HL-60 (cell line): ENCODE results near the gene HPF1.

Experiments
- DNase-seq, 2 experiments: peaks; one replicate each; pipeline ENCODE4 v3.0.0-alpha.2; 2010 to 2020; ENCODE audit warnings: low read depth in 1 of 2, low spot score in 1 of 2
- H3K27ac ChIP-seq: fragments of 250-450 bp; sonication (Bioruptor Pico); replicated peaks from 2 replicates; pipeline ENCODE4 v1.5.1; 2020; ENCODE audit warnings: mild to moderate bottlenecking, moderate library complexity
- H3K27me3 ChIP-seq: fragments of 250-450 bp; sonication (Bioruptor Pico); 2 replicates; pipeline ENCODE4 v1.5.1; 2021; ENCODE audit warnings: mild to moderate bottlenecking, moderate library complexity; ENCODE audit not compliant: insufficient read depth, poor library complexity, severe bottlenecking
- H3K4me3 ChIP-seq: replicated peaks from 2 replicates; pipeline ENCODE4 v1.5.1; 2011; ENCODE audit warnings: mild to moderate bottlenecking, control low read depth, low read length; ENCODE audit not compliant: insufficient read depth
- CTCF ChIP-seq: IDR thresholded peaks from one replicate; pipeline ENCODE4 v1.5.1; 2011; ENCODE audit warnings: low read length, control low read depth, inconsistent platforms; ENCODE audit not compliant: insufficient read depth
- GABPA ChIP-seq: IDR thresholded peaks from 2 replicates; pipeline ENCODE4 v1.6.1; 2012; ENCODE audit warnings: low read depth
- POLR2AphosphoS5 ChIP-seq: IDR thresholded peaks from 2 replicates; pipeline ENCODE4 v1.6.1; 2012; ENCODE audit warnings: low read depth
- SPI1 ChIP-seq: IDR thresholded peaks from 2 replicates; pipeline ENCODE4 v1.6.1; 2012; ENCODE audit warnings: low read depth, mild to moderate bottlenecking, borderline replicate concordance
- TF ChIP-seq, protein P1 (sequence below): IDR thresholded peaks from 2 replicates; pipeline ENCODE4 v1.6.1; 2012; ENCODE audit warnings: low read depth; ENCODE audit not compliant: insufficient replicate concordance

The HPF1 gene

GRCh38 chr4:169689681-169690080 is 68.1 kb downstream of the HPF1 start:
- Histone ChIP-seq H3K27me3 (no peaks in the 10 kb centered on the region), H3K4me3 (no peak overlapping the region), H3K27ac (no peak overlapping the region)
- TF ChIP-seq CTCF, result no peak
- no peak for TF ChIP-seq SPI1
- no peak for TF ChIP-seq POLR2AphosphoS5
- TF ChIP-seq, protein P1, sequence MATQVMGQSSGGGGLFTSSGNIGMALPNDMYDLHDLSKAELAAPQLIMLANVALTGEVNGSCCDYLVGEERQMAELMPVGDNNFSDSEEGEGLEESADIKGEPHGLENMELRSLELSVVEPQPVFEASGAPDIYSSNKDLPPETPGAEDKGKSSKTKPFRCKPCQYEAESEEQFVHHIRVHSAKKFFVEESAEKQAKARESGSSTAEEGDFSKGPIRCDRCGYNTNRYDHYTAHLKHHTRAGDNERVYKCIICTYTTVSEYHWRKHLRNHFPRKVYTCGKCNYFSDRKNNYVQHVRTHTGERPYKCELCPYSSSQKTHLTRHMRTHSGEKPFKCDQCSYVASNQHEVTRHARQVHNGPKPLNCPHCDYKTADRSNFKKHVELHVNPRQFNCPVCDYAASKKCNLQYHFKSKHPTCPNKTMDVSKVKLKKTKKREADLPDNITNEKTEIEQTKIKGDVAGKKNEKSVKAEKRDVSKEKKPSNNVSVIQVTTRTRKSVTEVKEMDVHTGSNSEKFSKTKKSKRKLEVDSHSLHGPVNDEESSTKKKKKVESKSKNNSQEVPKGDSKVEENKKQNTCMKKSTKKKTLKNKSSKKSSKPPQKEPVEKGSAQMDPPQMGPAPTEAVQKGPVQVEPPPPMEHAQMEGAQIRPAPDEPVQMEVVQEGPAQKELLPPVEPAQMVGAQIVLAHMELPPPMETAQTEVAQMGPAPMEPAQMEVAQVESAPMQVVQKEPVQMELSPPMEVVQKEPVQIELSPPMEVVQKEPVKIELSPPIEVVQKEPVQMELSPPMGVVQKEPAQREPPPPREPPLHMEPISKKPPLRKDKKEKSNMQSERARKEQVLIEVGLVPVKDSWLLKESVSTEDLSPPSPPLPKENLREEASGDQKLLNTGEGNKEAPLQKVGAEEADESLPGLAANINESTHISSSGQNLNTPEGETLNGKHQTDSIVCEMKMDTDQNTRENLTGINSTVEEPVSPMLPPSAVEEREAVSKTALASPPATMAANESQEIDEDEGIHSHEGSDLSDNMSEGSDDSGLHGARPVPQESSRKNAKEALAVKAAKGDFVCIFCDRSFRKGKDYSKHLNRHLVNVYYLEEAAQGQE, result no peak
- no peak for TF ChIP-seq GABPA
- DNase-seq, result no peak

GRCh38 chr4:169682372-169683047 is 75.2 kb downstream of the HPF1 start:
- Histone ChIP-seq H3K4me3 (no peak overlapping the region), H3K27ac (no peak overlapping the region), H3K27me3 (no peaks in the 10 kb centered on the region)
- TF ChIP-seq GABPA, result no peak
- TF ChIP-seq, protein P1, result no peak
- TF ChIP-seq POLR2AphosphoS5, result no peak
- no peak for TF ChIP-seq CTCF
- no peak for TF ChIP-seq SPI1
- DNase-seq, result peak in 1 of 2 experiments; percentile 75
